Measurements from ENCODE around the gene PCDHGC4. TPM values are rescaled to one million over a fixed set of nuclear protein-coding genes. Genes with fewer than 3 reads are reported as not detected.
A peak's percentile ranks its signal among the peaks of the same experiment; 100 is the strongest.

PCDHGC4 gene
- total and polyA plus RNA-seq, 2 of the 8 experiments (the other 6 are each of a cell fraction or from before 2014, with no cell fraction given) = 2.1 to 2.4 TPM

GRCh38 chr5:141493500-141494422, 8.9 kb downstream of the PCDHGC4 start:
- H4K20me1 ChIP-seq (replicated peaks in 1 of 2; ENCODE audit: control insufficient read depth in 1 of 2, insufficient read depth in 2 of 2, low read length in 2 of 2) = peaks cover 2 to 10% of the 10 kb centered on the region in 2 experiments
- H4K91ac ChIP-seq (replicated peaks; ENCODE audit: insufficient read length, low read length) = no peak overlapping the region
- no peaks in the 10 kb centered on the region for H3K36me3 ChIP-seq (ENCODE audit: control insufficient read depth in 2 of 4, insufficient read depth in 4 of 4, low read length in 3 of 4)
- DNase-seq (ENCODE audit: low read depth in 1 of 2, low spot score in 2 of 2) (no peak), FAIRE-seq (no peak)
- no peak overlapping the region for H3K14ac ChIP-seq (ENCODE audit: insufficient read length)
- no peak overlapping the region for H3K56ac ChIP-seq (replicated peaks; ENCODE audit: insufficient read length, low read depth, low read length)
- no peak overlapping the region for H3K9ac ChIP-seq (replicated peaks in 1 of 4; ENCODE audit: extremely low read depth in 1 of 4, low read depth in 3 of 4, low read length in 3 of 4)
- peaks cover 24% of the 10 kb centered on the region; the same call in 1 of the 2 replicates for H3K23me2 ChIP-seq (ENCODE audit: low read depth, low read length)
- no peak overlapping the region for H2BK20ac ChIP-seq (ENCODE audit: low read length)
- H3K27ac ChIP-seq (ENCODE audit: low read depth, low read length) = no peak overlapping the region
- H2BK12ac ChIP-seq (ENCODE audit: low read depth, low read length) = peak overlapping the region; percentile 83; the same call in 1 of the 2 replicates
- ChIA-PET CTCF (ENCODE audit: partially characterized antibody) (interaction anchor here (0.7 to 50.9 kb wide), 21 partner anchors 9 to 410 kb away, joined by 3 to 1236 read pairs (median 4); partner anchors contain the start of genes PCDHB11, PCDHB15, PCDHB16 and PCDHGA1), POLR2A (ENCODE audit: partially characterized antibody) (interaction anchor here (0.8 to 5.0 kb wide), 5 partner anchors 9 to 31 kb away, joined by 3 to 33 read pairs (median 17); partner anchors contain the start of gene PCDHGC4)
- H3K23ac ChIP-seq (ENCODE audit: insufficient read length) = no peak overlapping the region
- H2AK5ac ChIP-seq (ENCODE audit: low read depth, low read length) = peak overlapping the region; percentile 87; the same call in 1 of the 2 replicates
- no peak overlapping the region for H2AFZ ChIP-seq (ENCODE audit: low read length)
- TF ChIP-seq YY1 (IDR thresholded peaks at IDR 0.05; ENCODE audit: low read depth, low read length) (peak; percentile 60; the same call in 1 of the 2 replicates), GTF2F1 (IDR thresholded peaks at IDR 0.05; ENCODE audit: borderline replicate concordance, low read depth, low read length) (no peak)
- peak overlapping the region; percentile 55 to 82; a peak in 3 of 4 replicates for H3K4me2 ChIP-seq (ENCODE audit: insufficient read depth in 1 of 2, low read depth in 2 of 2, low read length in 2 of 2)
- no peak overlapping the region for H2BK5ac ChIP-seq (ENCODE audit: low read depth, low read length)
- 91% methylated on average over 10 of the region's 10 CpGs; no CpG with 5 or more reads in 1 of the 2 experiments for WGBS, 2 experiments (ENCODE audit: extremely low coverage in 1 of 2, insufficient coverage in 1 of 2, insufficient read length in 1 of 2, insufficient replicate concordance in 2 of 2, low coverage in 1 of 2, low lambda C conversion rate in 2 of 2, missing lambda C conversion rate in 1 of 2)
- H3K27me3 ChIP-seq (replicated peaks in 1 of 4; ENCODE audit: control insufficient read depth in 3 of 4, extremely low read depth in 1 of 4, insufficient read depth in 3 of 4, low read length in 3 of 4) = peaks cover 13 to 40% (median 36%) of the 10 kb centered on the region in 4 experiments; a peak in 6 of 7 replicates
- H3K9me3 ChIP-seq (ENCODE audit: insufficient read depth in 2 of 2, low read depth in 1 of 2, low read length in 1 of 2) = no peaks in the 10 kb centered on the region
- peaks cover 6 to 37% (median 26%) of the 10 kb centered on the region in 4 experiments for H3K4me1 ChIP-seq (replicated peaks in 1 of 4; ENCODE audit: control insufficient read depth in 3 of 4, insufficient read depth in 4 of 4, low read length in 3 of 4)
- H3K4ac ChIP-seq (replicated peaks; ENCODE audit: insufficient read length, low read depth, low read length) = no peak overlapping the region
- H4K5ac ChIP-seq (ENCODE audit: insufficient read length, low read depth, low read length) = no peak overlapping the region
- H3K79me1 ChIP-seq (ENCODE audit: low read depth, low read length) = peaks cover 4% of the 10 kb centered on the region
- peak overlapping the region; percentile 41; the same call in 1 of the 2 replicates for H4K8ac ChIP-seq (ENCODE audit: extremely low read depth, insufficient read depth, low read length)
- H3K18ac ChIP-seq (ENCODE audit: extremely low read depth, low read length) = 0 out of 2 replicates have a peak overlapping the region, but pooled peaks have one; percentile 60
- no peaks in the 10 kb centered on the region for H3K79me2 ChIP-seq (ENCODE audit: control insufficient read depth in 1 of 2, insufficient read depth in 2 of 2, low read length in 2 of 2)
- peak overlapping the region in 1 of 4 experiments; percentile 41; a peak in 1 of 8 replicates for H3K4me3 ChIP-seq (ENCODE audit: extremely low read depth in 1 of 4, insufficient read depth in 2 of 4, low read depth in 3 of 4, low read length in 4 of 4)
- H2BK15ac ChIP-seq (ENCODE audit: low read length) = 0 out of 2 replicates have a peak overlapping the region, but pooled peaks have one; percentile 93
- no peak overlapping the region for H2BK120ac ChIP-seq (replicated peaks; ENCODE audit: low read depth, low read length)
